MM.1S (cell line): ENCODE results near the gene RNASE8.
A peak's percentile ranks its signal among the peaks of the same experiment; 100 is the strongest.

Experiments used
- DNase-seq: peaks from one replicate; pipeline ENCODE4 v3.0.0-alpha.2; 2015
- H2AFZ ChIP-seq: fragments of 300-600 bp; sonication (generic); 2 replicates; pipeline ENCODE4 v1.6.0; 2016; ENCODE audit warnings: antibody characterized with exemption, low read length
- H3F3A ChIP-seq: fragments of 300-600 bp; sonication (generic); 2 replicates; pipeline ENCODE4 v1.6.1; 2016; ENCODE audit warnings: mild to moderate bottlenecking, antibody characterized with exemption, low read length, moderate library complexity, mixed read lengths; ENCODE audit not compliant: insufficient read depth
- H3K27ac ChIP-seq: fragments of 300-600 bp; sonication (generic); 2 replicates; pipeline ENCODE4 v1.5.1; 2016; ENCODE audit warnings: mild to moderate bottlenecking, low read length
- H3K27me3 ChIP-seq: fragments of 300-600 bp; sonication (generic); replicated peaks from 2 replicates; pipeline ENCODE4 v1.6.0; 2016; ENCODE audit warnings: low read length; ENCODE audit not compliant: insufficient read depth
- H3K36me3 ChIP-seq: fragments of 300-600 bp; sonication (generic); replicated peaks from 2 replicates; pipeline ENCODE4 v1.6.1; 2016; ENCODE audit warnings: mild to moderate bottlenecking, low read length, mixed read lengths; ENCODE audit not compliant: insufficient read depth
- H3K4me1 ChIP-seq: fragments of 300-600 bp; sonication (generic); 2 replicates; pipeline ENCODE4 v1.6.1; 2016; ENCODE audit warnings: low read length, mixed read lengths
- H3K4me2 ChIP-seq: fragments of 300-600 bp; sonication (generic); 2 replicates; pipeline ENCODE4 v1.6.0; 2016; ENCODE audit warnings: low read depth, low read length
- H3K4me3 ChIP-seq: fragments of 300-600 bp; sonication (generic); 2 replicates; pipeline ENCODE4 v1.5.1; 2016; ENCODE audit warnings: low read length, mixed read lengths
- H3K79me2 ChIP-seq: fragments of 300-600 bp; sonication (generic); 2 replicates; pipeline ENCODE4 v1.6.1; 2016; ENCODE audit warnings: mixed run types, low read length, mixed read lengths
- H3K9ac ChIP-seq: fragments of 300-600 bp; sonication (generic); 2 replicates; pipeline ENCODE4 v1.6.1; 2016; ENCODE audit warnings: low read length, mixed read lengths
- H3K9me2 ChIP-seq: fragments of 300-600 bp; sonication (generic); replicated peaks from 2 replicates; pipeline ENCODE4 v1.6.1; 2016; ENCODE audit warnings: mild to moderate bottlenecking, low read length, mixed read lengths; ENCODE audit not compliant: insufficient read depth
- H3K9me3 ChIP-seq: fragments of 300-600 bp; sonication (generic); replicated peaks from 2 replicates; pipeline ENCODE4 v1.6.1; 2016; ENCODE audit warnings: mild to moderate bottlenecking, low read length, mixed read lengths; ENCODE audit not compliant: insufficient read depth
- H4K20me1 ChIP-seq: fragments of 300-600 bp; sonication (generic); 2 replicates; pipeline ENCODE4 v1.6.1; 2016; ENCODE audit warnings: mild to moderate bottlenecking, low read length, moderate library complexity, mixed read lengths; ENCODE audit not compliant: insufficient read depth
- CTCF ChIP-seq: fragments of 300-600 bp; sonication (generic); IDR thresholded peaks from 2 replicates; pipeline ENCODE4 v1.5.1; 2016; ENCODE audit warnings: antibody characterized with exemption, low read length, mixed read lengths
- EZH2 ChIP-seq: fragments of 300-600 bp; sonication (generic); optimal IDR thresholded peaks from 2 replicates; pipeline ENCODE3; 2017; ENCODE audit warnings: low read depth, mild to moderate bottlenecking, antibody characterized with exemption, low read length, mixed read lengths
- EZH2phosphoT487 ChIP-seq: fragments of 300-600 bp; sonication (generic); IDR thresholded peaks from 2 replicates; pipeline ENCODE4 v1.6.1; 2018; ENCODE audit warnings: antibody characterized with exemption, low read length

RNASE8 gene

GRCh38 chr14:21089271-21089670, 31.6 kb downstream of the RNASE8 start:
- H3K27ac ChIP-seq: no peak overlapping the region
- no peaks in the 10 kb centered on the region for H3F3A ChIP-seq

DNA sequence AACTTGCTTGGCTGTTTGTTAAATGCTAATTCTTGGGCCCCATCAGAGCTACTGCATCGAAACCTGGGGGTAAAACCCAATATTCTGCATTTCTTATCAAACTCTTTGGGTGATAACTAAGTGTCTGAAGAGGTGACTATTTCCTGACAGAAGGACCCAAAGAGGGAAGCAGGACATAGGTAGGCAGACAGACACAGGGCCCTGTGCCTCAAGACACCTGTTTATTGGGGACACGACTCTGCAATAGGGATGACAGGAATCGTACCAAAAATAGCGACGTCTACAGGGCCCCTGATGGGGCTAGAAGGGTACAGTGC, 32.2 kb downstream of the RNASE8 start:
- no peaks in the 10 kb centered on the region for H3K79me2 ChIP-seq
- no peaks in the 10 kb centered on the region for H3K27me3 ChIP-seq
- no peak overlapping the region for H3K27ac ChIP-seq
- H3F3A ChIP-seq: no peaks in the 10 kb centered on the region
- H4K20me1 ChIP-seq: no peaks in the 10 kb centered on the region
- no peak overlapping the region for H3K9ac ChIP-seq
- no peak overlapping the region for H3K4me3 ChIP-seq
- no peaks in the 10 kb centered on the region for H3K4me1 ChIP-seq
- H3K9me3 ChIP-seq: no peaks in the 10 kb centered on the region
- H3K4me2 ChIP-seq: no peak overlapping the region
- no peak for TF ChIP-seq EZH2
- no peak for TF ChIP-seq EZH2phosphoT487
- TF ChIP-seq CTCF: no peak
- H3K36me3 ChIP-seq: no peaks in the 10 kb centered on the region
- H2AFZ ChIP-seq: no peak overlapping the region
- H3K9me2 ChIP-seq: no peaks in the 10 kb centered on the region
- no peak for DNase-seq

More at GRCh38 chr14:21089271-21089670, 31.6 kb downstream of the RNASE8 start:
- no peaks in the 10 kb centered on the region for H3K36me3 ChIP-seq
- no peaks in the 10 kb centered on the region for H3K9me2 ChIP-seq
- H3K9me3 ChIP-seq: no peaks in the 10 kb centered on the region
- TF ChIP-seq EZH2 (no peak), EZH2phosphoT487 (no peak), CTCF (no peak)
- H3K4me2 ChIP-seq: no peak overlapping the region
- H4K20me1 ChIP-seq: no peaks in the 10 kb centered on the region
- H3K9ac ChIP-seq: no peak overlapping the region
- no peak for DNase-seq
- no peaks in the 10 kb centered on the region for H3K27me3 ChIP-seq
- H3K4me1 ChIP-seq: no peaks in the 10 kb centered on the region
- no peak overlapping the region for H2AFZ ChIP-seq
- no peak overlapping the region for H3K4me3 ChIP-seq
- no peaks in the 10 kb centered on the region for H3K79me2 ChIP-seq

DNA sequence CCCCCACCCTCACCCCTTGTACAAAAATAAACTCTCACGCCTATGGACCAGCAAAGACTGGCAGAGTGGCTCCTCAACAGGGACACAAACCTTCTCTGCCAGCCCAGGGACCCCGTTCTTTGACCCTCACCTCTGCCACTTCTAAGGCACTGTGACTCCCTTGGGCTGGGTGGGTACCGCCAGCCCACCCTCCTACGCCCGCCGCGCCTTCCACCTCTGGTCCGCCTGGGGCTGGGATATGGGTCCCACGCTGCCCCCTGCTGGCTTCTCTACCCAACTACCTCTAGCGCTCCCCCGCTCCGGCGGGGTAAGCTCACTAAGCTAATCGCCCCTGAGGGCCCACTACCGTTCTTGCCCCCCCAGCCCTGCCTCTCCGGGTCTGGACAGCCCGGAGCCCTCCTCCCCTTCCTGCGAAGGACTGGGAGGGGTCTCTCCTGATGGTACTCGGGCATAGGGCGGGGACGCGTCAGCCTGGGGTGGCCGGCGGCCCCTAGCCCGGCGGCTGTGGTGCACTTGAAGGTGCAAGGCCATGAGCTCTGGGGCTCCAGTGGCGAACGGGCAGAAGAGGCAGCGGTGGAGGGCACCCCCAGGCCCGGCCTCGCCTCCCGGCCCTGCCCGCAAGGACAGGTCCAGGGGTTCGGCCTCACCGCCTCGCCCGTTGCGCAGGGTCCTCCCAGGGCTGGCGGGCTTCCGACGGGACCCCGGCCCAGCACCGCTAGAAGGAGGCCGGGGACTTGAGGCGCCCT, 32.7 kb downstream of the RNASE8 start:
- Histone ChIP-seq H3K9me2 (no peaks in the 10 kb centered on the region), H3F3A (no peaks in the 10 kb centered on the region), H2AFZ (no peak overlapping the region), H3K9me3 (no peaks in the 10 kb centered on the region), H3K27me3 (no peaks in the 10 kb centered on the region), H3K9ac (no peak overlapping the region), H3K79me2 (no peaks in the 10 kb centered on the region), H4K20me1 (no peaks in the 10 kb centered on the region), H3K27ac (no peak overlapping the region), H3K36me3 (no peaks in the 10 kb centered on the region), H3K4me1 (no peaks in the 10 kb centered on the region), H3K4me3 (no peak overlapping the region), H3K4me2 (no peak overlapping the region)
- no peak for DNase-seq
- no peak for TF ChIP-seq EZH2phosphoT487
- peak; percentile 27; the same call in 1 of the 2 replicates for TF ChIP-seq CTCF
